Activated T-cell treated with anti-CD3 and anti-CD28 coated beads, Interleukin-2, amount 50 U/mL, for 48 hours (primary cell): ENCODE results near the gene TCF19.
"Not testable (repeated sequence)": the region's sequence is repeated elsewhere in the genome, so short reads cannot be mapped to it uniquely, and the experiment has no call there.

Source experiments
- DNase-seq, 2 experiments: peaks; one replicate each; pipeline ENCODE4 v3.0.0-alpha.2; 2020

The TCF19 gene

DNA sequence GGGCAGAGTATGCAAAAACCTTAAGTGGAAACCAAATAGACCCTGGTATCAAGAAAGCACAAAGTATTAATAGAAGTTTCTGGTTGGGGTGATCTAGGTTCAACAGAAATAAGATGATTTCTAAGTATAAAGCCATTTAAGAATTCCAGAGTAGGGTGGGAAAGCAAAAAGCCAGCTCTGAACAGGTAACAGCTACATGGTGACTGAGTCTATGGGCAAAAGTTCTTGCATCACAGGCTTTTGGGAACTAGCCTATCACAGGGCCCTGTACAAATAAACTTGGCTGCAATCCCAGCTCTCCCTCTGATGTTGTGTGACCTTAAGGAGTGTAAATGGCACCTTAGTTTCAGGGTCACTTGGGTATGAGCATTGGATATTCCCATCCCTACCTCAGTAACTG lies 5.5 kb downstream of the TCF19 start:
- no peak for DNase-seq

- DNase-seq, result not testable (repeated sequence)
Measured at GRCh38 chr6:31164475-31165063, 6.2 kb downstream of the TCF19 start.

DNA sequence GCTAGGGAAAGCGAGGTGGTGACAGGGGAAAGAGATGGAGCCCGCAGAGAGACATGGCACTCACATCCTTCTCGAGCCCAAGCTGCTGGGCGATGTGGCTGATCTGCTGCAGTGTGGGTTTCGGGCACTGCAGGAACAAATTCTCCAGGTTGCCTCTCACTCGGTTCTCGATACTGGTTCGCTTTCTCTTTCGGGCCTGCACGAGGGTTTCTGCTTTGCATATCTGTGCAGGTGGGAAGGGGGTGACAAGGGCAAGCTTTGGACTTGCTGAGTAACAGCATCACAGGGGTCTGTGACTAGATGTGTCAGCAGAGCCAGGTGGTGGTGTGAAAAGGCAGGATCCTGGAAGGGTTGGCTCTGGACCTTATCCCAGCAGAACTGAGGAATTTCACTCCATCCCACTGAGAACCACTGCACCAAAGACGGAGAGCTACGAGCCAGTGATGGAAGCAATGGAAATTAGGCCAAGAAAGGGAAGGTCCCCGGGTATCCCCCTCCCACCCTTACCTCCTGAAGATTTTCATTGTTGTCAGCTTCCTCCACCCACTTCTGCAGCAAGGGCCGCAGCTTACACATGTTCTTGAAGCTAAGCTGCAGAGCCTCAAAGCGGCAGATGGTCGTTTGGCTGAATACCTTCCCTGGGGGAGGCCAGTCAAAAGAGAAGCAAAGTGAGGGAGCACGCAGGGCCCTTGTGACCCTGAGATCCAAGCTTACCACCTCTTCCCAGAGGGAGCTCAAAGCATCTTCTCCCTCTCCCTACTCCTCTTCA lies 6.9 kb downstream of the TCF19 start:
- not testable (repeated sequence) for DNase-seq

- DNase-seq, result no peak
Measured at GRCh38 chr6:31165986-31166385, 7.6 kb downstream of the TCF19 start.

- DNase-seq, result no peak
Measured at GRCh38 chr6:31168606-31169005, 10.2 kb downstream of the TCF19 start.

GRCh38 chr6:31169123-31169857 lies 10.9 kb downstream of the TCF19 start:
- no peak for DNase-seq

DNA sequence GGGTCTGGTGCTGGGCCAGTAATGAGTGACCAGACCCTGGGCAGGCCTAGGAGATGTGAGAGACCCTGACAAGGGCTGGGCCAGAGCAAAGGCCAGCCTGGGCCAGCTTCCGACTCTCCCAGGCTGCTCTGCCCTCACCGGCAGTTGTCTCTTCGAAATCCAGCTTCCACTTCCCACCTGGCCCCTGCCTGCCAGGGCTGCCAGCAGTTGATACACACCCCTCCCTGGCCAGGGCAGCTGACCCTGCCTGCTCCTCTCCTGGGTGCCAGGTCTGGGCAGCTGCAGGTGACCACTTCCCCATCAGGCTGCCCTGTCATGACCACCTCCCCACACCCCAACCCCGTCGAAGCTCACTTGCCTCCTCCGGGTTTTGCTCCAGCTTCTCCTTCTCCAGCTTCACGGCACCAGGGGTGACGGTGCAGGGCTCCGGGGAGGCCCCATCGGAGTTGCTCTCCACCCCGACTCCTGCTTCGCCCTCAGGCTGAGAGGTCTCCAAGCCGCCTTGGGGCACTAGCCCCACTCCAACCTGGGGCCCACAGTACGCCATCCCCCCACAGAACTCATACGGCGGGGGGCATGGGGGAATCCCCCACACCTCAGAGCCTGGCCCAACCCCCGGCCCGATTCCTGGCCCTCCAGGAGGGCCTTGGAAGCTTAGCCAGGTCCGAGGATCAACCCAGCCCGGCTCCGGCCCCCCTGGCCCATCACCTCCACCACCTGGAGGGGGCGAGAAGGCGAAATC lies 11.6 kb downstream of the TCF19 start:
- not testable (repeated sequence) for DNase-seq

DNA sequence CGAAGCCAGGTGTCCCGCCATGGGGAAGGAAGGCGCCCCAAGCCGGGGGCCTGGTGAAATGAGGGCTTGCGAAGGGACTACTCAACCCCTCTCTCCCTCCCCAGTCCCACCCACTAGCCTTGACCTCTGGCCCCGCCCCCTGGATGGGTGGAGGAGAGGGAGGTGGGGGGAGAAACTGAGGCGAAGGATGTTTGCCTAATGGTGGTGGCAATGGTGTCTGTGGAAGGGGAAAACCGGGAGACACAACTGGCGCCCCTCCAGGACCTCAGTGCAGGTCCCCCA lies 12.2 kb downstream of the TCF19 start, which contains the start of gene POU5F1:
Gene POU5F1 (minus strand): TSS at position 83 of the 282 bp plus-strand sequence. CDS start 62 bp downstream, at position 21.
- no peak for DNase-seq

- no peak for DNase-seq
Measured at GRCh38 chr6:31170987-31171671, 12.7 kb downstream of the TCF19 start.

- no peak for DNase-seq
Measured at GRCh38 chr6:31171931-31172905, 13.8 kb downstream of the TCF19 start.

DNA sequence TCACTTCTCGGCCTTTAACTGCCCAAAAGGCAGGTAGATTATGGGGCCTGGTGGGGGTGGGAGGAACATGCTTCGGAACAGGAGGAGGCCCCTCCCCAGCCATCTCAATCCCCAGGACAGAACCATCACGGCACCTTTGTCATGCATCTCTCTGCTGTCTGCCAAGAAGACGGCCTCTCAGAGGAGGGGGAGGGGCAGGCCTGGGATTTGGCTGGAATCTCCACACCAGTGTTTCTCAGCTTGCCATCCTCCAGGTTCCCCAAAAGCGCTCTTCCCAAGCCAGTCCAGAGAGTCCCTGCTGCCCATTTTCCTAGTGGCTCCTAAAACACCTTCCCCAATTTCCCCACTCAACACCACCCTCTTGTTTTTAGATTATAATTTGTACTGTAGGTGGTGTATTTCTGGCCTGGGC lies 14.6 kb downstream of the TCF19 start:
- DNase-seq, result no peak

DNA sequence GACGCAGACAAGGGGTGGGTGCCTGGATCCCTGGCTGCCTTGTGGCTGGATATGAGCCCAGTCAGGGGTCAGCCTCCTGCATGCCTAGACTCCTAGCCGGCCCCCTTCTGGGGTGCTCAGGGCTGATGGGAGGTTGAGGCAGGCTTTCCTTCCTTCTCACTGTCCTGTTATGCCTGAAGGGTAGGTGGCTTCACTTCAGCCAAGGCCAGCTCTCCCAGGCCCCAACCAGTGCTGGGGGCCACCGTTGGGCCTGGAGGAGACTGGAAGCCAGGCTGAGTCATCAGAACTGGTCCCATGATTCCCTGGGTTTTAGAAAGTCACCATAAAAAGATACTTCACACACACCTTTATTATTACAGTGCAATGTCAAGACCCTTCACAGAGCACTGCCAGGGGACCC lies 15.0 kb downstream of the TCF19 start:
- no peak for DNase-seq

- no peak for DNase-seq
Measured at GRCh38 chr6:31174378-31174777, 16.0 kb downstream of the TCF19 start.

DNA sequence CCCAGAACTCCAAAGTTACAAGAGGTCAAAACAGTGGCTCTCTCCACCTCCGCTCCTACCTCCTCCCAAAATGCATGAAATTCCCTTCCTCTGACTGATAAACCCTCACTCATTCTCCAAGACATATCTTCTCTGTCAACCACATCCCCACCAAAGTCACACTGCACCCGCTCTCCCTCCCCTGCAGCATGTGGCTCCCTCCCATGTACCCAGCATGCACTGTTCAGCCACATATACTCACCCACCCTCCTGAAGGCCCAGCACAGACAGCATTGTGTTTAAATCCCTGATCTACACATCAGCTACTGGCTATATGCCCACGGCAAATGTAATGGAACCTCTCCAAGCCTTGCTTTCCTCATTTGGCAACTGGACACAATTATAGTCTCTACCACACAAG lies 17.6 kb downstream of the TCF19 start:
- no peak for DNase-seq

GRCh38 chr6:31178143-31179041 lies 20.0 kb downstream of the TCF19 start:
- DNase-seq, result no peak

GRCh38 chr6:31179042-31179386 lies 20.6 kb downstream of the TCF19 start:
- no peak for DNase-seq

DNA sequence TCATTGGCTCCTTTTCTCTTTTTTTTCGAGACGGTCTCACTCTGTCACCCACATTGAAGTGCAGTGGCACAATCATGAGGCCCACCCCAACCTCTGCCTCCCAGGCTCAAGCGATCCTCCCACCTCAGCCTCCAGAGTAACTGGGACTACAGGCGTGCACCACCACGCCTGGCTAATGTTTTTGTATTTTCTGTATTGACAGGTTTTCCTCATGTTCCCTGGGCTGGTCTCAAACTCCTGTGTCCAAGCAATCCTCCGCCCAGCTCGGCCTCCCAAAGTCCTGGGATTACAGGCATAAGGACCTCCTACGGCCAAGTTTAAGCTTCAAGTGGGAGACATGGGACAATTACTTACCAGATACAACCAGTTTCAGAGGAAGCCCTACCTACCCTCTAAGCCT lies 21.5 kb downstream of the TCF19 start:
- DNase-seq, result no peak

DNA sequence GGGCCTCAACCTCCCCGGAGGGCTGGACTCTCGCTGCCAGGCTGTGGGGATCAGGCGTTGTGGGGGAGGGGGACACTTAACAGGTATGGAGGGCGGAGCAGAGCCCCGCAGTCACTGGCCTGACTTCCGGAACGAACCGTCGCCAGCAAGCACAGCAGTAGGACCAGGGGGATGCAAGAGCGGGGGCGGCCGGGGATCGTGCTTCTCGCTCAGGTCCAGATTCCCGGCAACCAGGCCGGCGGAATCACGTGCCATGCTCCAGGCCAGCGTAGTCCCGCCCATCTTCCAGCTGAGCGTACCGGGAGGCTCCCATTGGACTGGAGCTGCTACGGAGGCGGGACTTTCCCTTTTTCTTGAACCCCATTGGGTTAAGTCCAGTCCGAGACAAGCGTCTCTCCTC lies 22.1 kb downstream of the TCF19 start:
- peak; percentile 57 to 64 for DNase-seq

DNA sequence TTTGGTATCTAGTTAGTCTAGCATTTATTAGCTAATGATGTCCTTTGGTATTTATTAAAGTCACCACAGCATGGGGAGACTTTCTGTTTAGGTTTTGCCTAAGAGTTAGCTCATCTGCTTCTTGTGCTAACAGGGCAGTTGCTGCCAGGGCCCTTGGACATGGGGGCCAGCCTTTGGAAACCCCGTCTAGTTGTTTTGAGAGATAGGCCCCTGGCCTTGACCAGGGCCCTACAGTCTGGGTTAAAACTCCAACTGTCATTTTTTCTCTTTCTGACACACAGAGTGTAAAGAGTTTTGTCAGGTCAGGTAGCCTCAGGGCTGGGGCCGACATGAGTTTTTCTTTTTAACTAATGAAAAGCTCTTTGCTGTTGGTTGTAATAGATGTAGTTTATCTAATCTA lies 24.9 kb downstream of the TCF19 start:
- not testable (repeated sequence) for DNase-seq

DNA sequence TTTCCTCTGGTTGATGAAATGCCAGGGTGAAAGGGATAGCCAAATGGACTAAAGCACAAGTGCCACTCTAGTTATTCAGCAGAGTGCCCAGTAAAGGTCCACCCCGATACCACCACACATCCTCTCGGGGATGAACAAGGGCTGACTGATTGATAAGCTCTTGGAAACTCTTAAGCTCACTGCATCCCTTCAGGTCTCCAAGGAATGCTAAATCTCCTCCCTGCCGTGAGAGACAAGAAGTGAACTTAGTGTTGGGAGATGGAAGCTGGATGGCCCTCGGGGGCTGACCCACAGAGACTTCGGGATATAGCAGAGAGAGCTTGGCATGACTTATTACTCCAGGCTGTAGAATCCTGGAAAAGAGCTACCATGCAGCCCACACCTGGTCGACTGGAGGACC lies 25.5 kb downstream of the TCF19 start:
- DNase-seq, result not testable (repeated sequence)

DNA sequence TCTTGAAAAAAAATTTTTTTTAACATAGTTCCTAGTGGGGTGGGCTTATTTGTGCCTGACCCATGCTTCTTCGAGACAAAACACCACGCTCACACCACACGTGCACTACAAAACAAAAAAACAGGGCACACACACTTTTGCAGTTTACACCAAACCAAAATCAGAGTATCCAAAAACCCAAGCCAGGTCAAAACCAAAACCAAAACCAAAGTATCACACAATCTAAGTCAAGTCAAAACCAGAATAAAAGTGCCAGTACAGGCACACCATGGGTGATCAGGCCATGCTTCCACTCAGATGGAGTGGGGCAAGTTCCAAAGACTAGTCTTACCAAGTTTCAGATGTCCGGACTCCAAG lies 27.3 kb downstream of the TCF19 start:
- DNase-seq, result not testable (repeated sequence)
